Activated CD4-positive, alpha-beta T cell treated with anti-CD3 and anti-CD28 coated beads, Interleukin-10, Interleukin-2, amounts not matched to agents 100 ng/mL and 50 ng/mL, durations not matched to agents 16 hours and 8 hours (primary cell): ENCODE data around the gene FABP2.
"Not testable (repeated sequence)": the region's sequence is repeated elsewhere in the genome, so short reads cannot be mapped to it uniquely, and the experiment has no call there.

Experiments used
- DNase-seq: peaks from one replicate; pipeline ENCODE4 v3.0.0-alpha.2; 2020

Gene FABP2

GRCh38 chr4:119321921-119322687 is at the start of gene FABP2:
Gene FABP2, minus strand, starts transcription at chr4:119322138. Its CDS starts 36 bp downstream, at chr4:119322102.
- no peak for DNase-seq

GRCh38 chr4:119370951-119371683 is 49.2 kb upstream of the FABP2 start:
- DNase-seq: not testable (repeated sequence)

- DNase-seq: peak; percentile 77
Measured at GRCh38 chr4:119370392-119370791, 48.5 kb upstream of the FABP2 start.

- peak; percentile 46 for DNase-seq
Measured at GRCh38 chr4:119366802-119367201, 44.9 kb upstream of the FABP2 start.

GRCh38 chr4:119364203-119364602 is 42.3 kb upstream of the FABP2 start:
- DNase-seq: not testable (repeated sequence)

GRCh38 chr4:119363372-119363771 is 41.4 kb upstream of the FABP2 start:
- DNase-seq: not testable (repeated sequence)

GRCh38 chr4:119362413-119362812 is 40.5 kb upstream of the FABP2 start:
- not testable (repeated sequence) for DNase-seq

GRCh38 chr4:119359873-119360272 is 37.9 kb upstream of the FABP2 start:
- not testable (repeated sequence) for DNase-seq

GRCh38 chr4:119356796-119357195 is 34.9 kb upstream of the FABP2 start:
- DNase-seq: not testable (repeated sequence)

GRCh38 chr4:119356041-119356440 is 34.1 kb upstream of the FABP2 start:
- not testable (repeated sequence) for DNase-seq

- not testable (repeated sequence) for DNase-seq
Measured at GRCh38 chr4:119353364-119353763, 31.4 kb upstream of the FABP2 start.

- DNase-seq: not testable (repeated sequence)
Measured at GRCh38 chr4:119348169-119348568, 26.2 kb upstream of the FABP2 start.

GRCh38 chr4:119343293-119343692 is 21.4 kb upstream of the FABP2 start:
- not testable (repeated sequence) for DNase-seq

GRCh38 chr4:119339895-119340294 is 18.0 kb upstream of the FABP2 start:
- not testable (repeated sequence) for DNase-seq

- DNase-seq: no peak
Measured at GRCh38 chr4:119337010-119337409, 15.1 kb upstream of the FABP2 start.

- DNase-seq: not testable (repeated sequence)
Measured at GRCh38 chr4:119336332-119336979, 14.5 kb upstream of the FABP2 start.

- no peak for DNase-seq
Measured at GRCh38 chr4:119329835-119330620, 8.1 kb upstream of the FABP2 start.

- no peak for DNase-seq
Measured at GRCh38 chr4:119328695-119329094, 6.8 kb upstream of the FABP2 start.

- no peak for DNase-seq
Measured at GRCh38 chr4:119317990-119318389, 3.9 kb downstream of the FABP2 start.

GRCh38 chr4:119315036-119315435 is 6.9 kb downstream of the FABP2 start:
- no peak for DNase-seq

GRCh38 chr4:119314356-119314755 is 7.6 kb downstream of the FABP2 start:
- peak; percentile 50 for DNase-seq

- DNase-seq: no peak
Measured at GRCh38 chr4:119313237-119313636, 8.7 kb downstream of the FABP2 start.

GRCh38 chr4:119310826-119311225 is 11.1 kb downstream of the FABP2 start:
- no peak for DNase-seq
